Fibroblast of skin of right quadriceps (primary cell): ENCODE data around the gene TMEM198.

Source experiments
- DNase-seq: peaks from one replicate; pipeline ENCODE4 v3.0.0-alpha.2; 2013

The TMEM198 gene

GRCh38 chr2:219543596-219544358 is at the start of gene TMEM198, which contains the start of gene CHPF:
Gene TMEM198, plus strand, starts transcription at chr2:219544028. Its CDS starts 700 bp downstream, at chr2:219544728.
Gene CHPF, minus strand, starts transcription at chr2:219543809. Its CDS starts 271 bp downstream, at chr2:219543538.
- DNase-seq: peak; percentile 99

DNA sequence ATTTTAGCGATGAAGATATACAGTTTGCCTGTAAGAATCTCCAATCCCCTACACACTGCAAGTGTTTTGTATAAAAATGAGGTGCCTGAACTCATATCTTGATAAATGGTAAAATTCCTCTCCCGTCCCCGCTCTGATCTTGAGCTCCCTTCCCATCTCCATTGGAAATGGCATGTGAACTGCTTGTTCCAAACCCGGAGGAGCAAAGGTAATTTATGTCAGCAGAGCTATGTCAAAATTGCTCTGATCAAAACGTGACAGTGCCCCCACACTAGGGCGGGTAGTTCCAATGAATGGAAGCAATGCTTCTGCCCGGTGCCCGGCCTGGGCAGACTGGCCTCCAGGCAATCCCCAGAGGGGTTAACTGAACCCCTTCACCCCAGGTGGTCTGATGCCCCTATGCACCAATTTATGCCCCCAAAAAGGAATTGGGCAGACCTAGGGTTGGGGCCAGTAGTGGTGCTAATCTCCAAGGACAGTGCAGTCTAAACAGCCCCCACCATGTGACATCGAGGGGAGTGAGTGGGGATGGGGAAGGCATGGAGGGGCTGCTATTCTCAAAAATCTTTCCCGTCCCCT is 48.8 kb upstream of the TMEM198 start:
- DNase-seq: no peak

GRCh38 chr2:219495531-219496122 is 48.2 kb upstream of the TMEM198 start:
- peak; percentile 82 for DNase-seq

- DNase-seq: no peak
These were observed 47.5 kb upstream of the TMEM198 start for GRCh38 chr2:219496247-219496824.

DNA sequence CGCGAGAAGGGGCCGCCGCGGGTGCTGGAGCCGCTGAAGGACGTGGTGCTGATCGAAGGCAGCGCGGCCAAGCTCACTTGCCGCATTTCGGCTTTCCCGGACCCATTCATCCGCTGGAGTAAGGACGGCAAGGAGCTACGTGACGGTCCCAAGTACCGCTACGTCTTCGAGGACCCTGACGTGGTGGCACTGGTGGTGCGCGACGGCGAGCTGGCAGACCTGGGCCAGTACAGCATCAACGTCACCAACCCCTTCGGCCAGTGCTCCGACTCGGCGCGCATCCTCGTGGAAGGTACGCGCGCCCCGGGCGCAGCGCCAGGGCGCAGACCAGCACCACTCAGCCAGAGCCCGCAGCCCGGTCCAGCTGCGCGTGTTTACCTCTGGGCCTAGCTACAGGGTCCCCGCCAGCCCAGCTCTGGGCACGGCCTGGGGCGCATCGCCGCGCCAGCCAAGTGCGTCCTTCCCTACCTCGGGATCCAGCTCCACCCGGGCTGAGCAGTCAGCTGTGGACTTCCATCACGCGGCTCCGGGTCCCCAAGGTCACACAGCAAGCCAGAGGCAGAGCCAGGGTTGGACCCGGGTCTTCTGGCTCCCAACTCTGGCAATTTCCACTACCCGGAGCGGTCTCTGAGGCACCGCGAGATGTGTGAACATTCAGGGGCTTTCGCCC is 46.9 kb upstream of the TMEM198 start:
- DNase-seq: no peak

DNA sequence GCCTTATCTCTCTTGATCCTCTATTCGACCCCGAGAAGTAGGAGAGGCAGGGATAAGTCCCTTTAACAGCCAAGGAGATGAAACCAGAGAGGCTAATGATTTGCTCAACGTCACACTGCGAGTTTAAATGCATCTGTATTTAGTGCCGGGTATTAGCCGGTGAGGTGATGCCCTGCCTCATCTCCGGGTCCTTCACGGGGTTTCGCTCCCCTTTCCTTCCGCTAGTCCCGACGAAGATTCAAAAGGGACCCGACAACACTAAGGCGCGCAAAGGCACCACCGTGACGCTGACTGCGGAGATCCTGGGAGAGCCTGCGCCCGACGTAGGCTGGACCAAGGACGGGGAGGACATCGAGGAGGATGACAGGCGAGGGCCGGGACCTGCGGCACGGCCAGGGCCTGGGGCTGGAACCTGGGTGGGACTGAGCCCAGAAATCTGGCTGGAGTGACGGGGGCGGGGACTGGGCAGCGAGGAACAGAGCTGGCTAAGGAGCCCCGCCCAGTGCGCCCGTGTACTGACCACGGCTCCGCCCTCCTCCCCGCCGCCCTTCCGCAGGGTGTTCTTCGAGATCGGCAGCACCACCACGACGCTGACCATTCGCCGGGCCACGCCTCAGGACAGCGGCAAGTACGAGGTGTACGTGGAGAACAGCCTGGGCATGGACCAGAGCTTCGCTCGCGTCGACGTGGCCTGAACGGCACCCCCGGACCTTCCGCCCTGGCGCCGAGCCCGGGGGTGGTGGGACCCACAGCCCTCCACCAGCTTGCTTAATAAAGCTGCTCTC is 46.1 kb upstream of the TMEM198 start:
- peak; percentile 51 for DNase-seq

- peak; percentile 99 for DNase-seq
These were observed 45.4 kb upstream of the TMEM198 start, which contains the start of gene GMPPA for GRCh38 chr2:219498280-219499057. Gene GMPPA, plus strand, starts transcription at chr2:219498891. Its CDS starts 1,085 bp downstream, at chr2:219499976.

DNA sequence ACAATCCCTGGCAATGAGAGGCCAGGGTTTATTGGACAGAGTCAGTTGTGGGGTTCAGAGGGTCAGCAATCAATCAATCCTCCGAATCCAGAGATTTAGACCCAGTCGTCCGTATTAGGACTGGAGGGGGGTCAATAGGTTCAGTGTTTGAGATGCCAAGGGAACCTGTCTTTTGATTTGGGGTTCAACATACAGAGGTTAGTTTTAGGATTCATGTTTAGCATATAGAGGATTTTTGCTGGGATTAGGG is 44.8 kb upstream of the TMEM198 start:
- DNase-seq: no peak

GRCh38 chr2:219499555-219499954 is 44.3 kb upstream of the TMEM198 start:
- DNase-seq: no peak

- peak; percentile 64 for DNase-seq
These were observed 43.7 kb upstream of the TMEM198 start for GRCh38 chr2:219500135-219500534.

GRCh38 chr2:219501849-219502248 is 42.0 kb upstream of the TMEM198 start:
- DNase-seq: no peak

- DNase-seq: no peak
These were observed 41.2 kb upstream of the TMEM198 start for GRCh38 chr2:219502618-219503017.

GRCh38 chr2:219505585-219505984 is 38.2 kb upstream of the TMEM198 start:
- no peak for DNase-seq

GRCh38 chr2:219506153-219506801 is 37.6 kb upstream of the TMEM198 start:
- no peak for DNase-seq

GRCh38 chr2:219506802-219507526 is 36.9 kb upstream of the TMEM198 start:
- DNase-seq: no peak

- DNase-seq: no peak
These were observed 36.0 kb upstream of the TMEM198 start for GRCh38 chr2:219507581-219508443.

- no peak for DNase-seq
These were observed 35.4 kb upstream of the TMEM198 start for GRCh38 chr2:219508444-219508734.

DNA sequence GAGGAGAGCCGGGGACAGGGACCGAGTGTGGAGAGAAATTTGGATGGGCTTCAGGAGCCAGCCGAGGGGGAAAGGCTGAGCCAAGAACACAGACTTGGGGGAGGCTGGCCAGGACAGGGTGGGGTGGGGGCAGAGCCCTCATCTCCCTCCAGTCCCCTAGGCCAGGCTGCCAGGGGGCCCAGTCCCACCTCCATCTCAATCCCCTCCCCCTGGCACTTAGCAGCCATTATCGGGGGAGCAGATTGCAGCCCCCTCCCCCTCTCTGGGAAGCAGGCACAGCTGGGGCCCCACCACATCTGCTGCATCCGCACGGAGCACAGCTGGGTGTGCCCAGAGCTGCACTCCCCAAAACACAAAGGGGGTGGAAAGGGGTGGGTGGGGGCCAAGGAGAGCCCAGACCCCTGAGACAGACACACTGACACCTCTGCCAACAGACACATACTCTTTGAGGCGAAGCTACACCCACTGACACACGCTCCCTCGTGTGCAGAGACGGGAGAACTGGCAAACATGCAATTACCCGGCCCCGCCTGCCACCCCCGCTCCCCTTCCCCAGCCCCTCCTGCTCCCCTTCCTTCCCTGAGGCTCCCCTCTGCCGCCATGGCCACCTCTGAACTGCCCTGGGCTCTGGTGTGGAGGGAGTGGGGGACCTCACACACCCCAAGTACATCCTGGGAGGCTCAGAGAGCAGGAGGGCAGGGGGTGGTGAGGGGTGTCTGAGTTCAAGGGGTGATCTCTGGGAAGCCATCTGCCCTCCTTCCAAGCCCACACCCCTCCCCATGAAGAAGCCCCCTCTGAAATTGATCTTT is 34.7 kb upstream of the TMEM198 start:
- no peak for DNase-seq
